ENCODE results near the gene EFNA1. TPM values are rescaled to one million over a fixed set of nuclear protein-coding genes. Genes with fewer than 3 reads are reported as not detected.
A peak's percentile ranks its signal among the peaks of the same experiment; 100 is the strongest.

Gene EFNA1
- total and polyA plus RNA-seq, 2 donors (not counting 3 experiments of a cell fraction or from before 2014, with no cell fraction given) = 107 to 289 TPM

DNA sequence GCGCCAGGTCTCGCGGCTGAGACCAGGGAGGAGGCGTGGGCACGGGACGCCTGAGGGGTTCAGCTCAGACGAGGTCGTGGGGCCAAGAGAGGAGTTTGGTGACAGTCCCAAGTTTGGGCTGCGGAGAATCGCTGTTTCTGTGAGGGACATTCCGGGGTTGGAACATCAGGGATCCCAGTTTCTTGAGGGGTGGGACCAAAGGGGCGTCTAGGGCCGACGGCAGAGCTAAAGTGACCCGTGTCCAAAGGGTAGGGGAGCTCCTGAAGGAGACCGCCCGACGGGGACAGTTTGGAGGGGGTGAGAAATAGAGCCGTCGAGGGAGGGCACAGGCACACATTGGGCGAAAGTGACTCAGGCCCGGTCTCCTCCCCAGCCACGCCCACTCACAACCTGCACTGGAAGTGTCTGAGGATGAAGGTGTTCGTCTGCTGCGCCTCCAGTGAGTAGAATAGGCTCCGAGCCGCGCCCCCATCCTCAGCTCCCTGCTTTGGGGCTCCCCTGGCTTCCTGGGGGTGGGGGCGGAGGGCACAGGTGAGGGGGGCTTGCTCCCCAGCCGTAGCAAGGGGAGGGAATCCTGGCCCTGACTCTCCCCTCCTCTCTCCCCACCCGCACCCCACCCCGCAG, 42.1 kb upstream of the EFNA1 start:
- ChIA-PET CTCF (interaction anchor here (0.7 to 3.1 kb wide), 34 partner anchors 10 to 248 kb away, joined by 3 to 67 read pairs (median 8); partner anchors contain the start of genes ADAM15, EFNA4, KRTCAP2 and PBXIP1), POLR2A (interaction anchor here (0.6 kb wide), 1 partner anchor 31 kb away, joined by 4 read pairs; no protein-coding TSS in a partner anchor)
- no peak for FAIRE-seq
- Histone ChIP-seq H3K27me3 (ENCODE audit: control insufficient read depth in 2 of 2, insufficient read depth in 2 of 2, low read length in 2 of 2) (peaks cover 21 to 28% of the 10 kb centered on the region in 2 experiments), H3K36me3 (ENCODE audit: control insufficient read depth in 2 of 2, extremely low read depth in 1 of 2, insufficient read depth in 2 of 2, low read length in 2 of 2) (no peaks in the 10 kb centered on the region), H2AFZ (ENCODE audit: low read depth, low read length) (peak overlapping the region; percentile 79), H3K9me3 (replicated peaks; ENCODE audit: control insufficient read depth, insufficient read depth, low read length) (no peaks in the 10 kb centered on the region), H4K20me1 (replicated peaks; ENCODE audit: control insufficient read depth, extremely low read depth, insufficient read depth, low read length) (no peaks in the 10 kb centered on the region), H3K9me1 (replicated peaks; ENCODE audit: control insufficient read depth, extremely low read depth, insufficient read depth, low read length) (no peaks in the 10 kb centered on the region), H3K9ac (replicated peaks; ENCODE audit: extremely low read depth, insufficient read depth, low read length) (peak overlapping the region; percentile 52), H3K79me2 (ENCODE audit: control insufficient read depth, insufficient read depth, low read length) (no peaks in the 10 kb centered on the region), H3K4me3 (replicated peaks in 1 of 3; ENCODE audit: insufficient read depth in 1 of 3, low read depth in 1 of 3, low read length in 3 of 3) (peak overlapping the region; percentile 13 to 68 (median 48)), H3K4me1 (ENCODE audit: control insufficient read depth, extremely low read depth, insufficient read depth, low read length) (peaks cover 12% of the 10 kb centered on the region), H3K27ac (ENCODE audit: insufficient read depth, low read depth, low read length) (peak overlapping the region; percentile 45), H3K4me2 (ENCODE audit: insufficient read depth, low read length) (peak overlapping the region; percentile 72)
- dilution Hi-C loops (cut with MboI; ENCODE audit: extremely low pct_ligation_motif_present, low sequenced_read_pairs) = no loop called here
- intact Hi-C loops (cut with micrococcal nuclease) = loop anchor here (1.0 to 2.0 kb wide), 3 partner anchors 15 to 526 kb away; no protein-coding TSS in a partner anchor
- no peak for TF ChIP-seq GATA2 (IDR thresholded peaks at IDR 0.05; ENCODE audit: insufficient read depth, insufficient read length, low read depth, low read length)
- no peak for TF ChIP-seq POLR2AphosphoS5 (IDR thresholded peaks at IDR 0.05; ENCODE audit: insufficient read depth, low read depth, low read length)
- TF ChIP-seq, protein P1, sequence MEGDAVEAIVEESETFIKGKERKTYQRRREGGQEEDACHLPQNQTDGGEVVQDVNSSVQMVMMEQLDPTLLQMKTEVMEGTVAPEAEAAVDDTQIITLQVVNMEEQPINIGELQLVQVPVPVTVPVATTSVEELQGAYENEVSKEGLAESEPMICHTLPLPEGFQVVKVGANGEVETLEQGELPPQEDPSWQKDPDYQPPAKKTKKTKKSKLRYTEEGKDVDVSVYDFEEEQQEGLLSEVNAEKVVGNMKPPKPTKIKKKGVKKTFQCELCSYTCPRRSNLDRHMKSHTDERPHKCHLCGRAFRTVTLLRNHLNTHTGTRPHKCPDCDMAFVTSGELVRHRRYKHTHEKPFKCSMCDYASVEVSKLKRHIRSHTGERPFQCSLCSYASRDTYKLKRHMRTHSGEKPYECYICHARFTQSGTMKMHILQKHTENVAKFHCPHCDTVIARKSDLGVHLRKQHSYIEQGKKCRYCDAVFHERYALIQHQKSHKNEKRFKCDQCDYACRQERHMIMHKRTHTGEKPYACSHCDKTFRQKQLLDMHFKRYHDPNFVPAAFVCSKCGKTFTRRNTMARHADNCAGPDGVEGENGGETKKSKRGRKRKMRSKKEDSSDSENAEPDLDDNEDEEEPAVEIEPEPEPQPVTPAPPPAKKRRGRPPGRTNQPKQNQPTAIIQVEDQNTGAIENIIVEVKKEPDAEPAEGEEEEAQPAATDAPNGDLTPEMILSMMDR (IDR thresholded peaks at IDR 0.05; ENCODE audit: extremely low read depth in 1 of 2, insufficient read depth in 1 of 2, low read depth in 1 of 2, low read length in 2 of 2) = no peak
- TF ChIP-seq FOS (IDR thresholded peaks at IDR 0.05; ENCODE audit: borderline replicate concordance, insufficient read depth, low read length) = no peak
- no peak for TF ChIP-seq POLR2A (IDR thresholded peaks at IDR 0.05; ENCODE audit: low read depth, low read length)
- no peak for TF ChIP-seq EZH2 (IDR thresholded peaks at IDR 0.05; ENCODE audit: borderline replicate concordance, low read depth, low read length, severe bottlenecking)
- TF ChIP-seq, protein P2, sequence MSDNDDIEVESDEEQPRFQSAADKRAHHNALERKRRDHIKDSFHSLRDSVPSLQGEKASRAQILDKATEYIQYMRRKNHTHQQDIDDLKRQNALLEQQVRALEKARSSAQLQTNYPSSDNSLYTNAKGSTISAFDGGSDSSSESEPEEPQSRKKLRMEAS (IDR thresholded peaks at IDR 0.05; ENCODE audit: insufficient read depth, insufficient read length) = no peak
- TF ChIP-seq MYC (IDR thresholded peaks at IDR 0.05; ENCODE audit: low read depth, low read length) = no peak
- no peak for TF ChIP-seq JUN (IDR thresholded peaks at IDR 0.05; ENCODE audit: borderline replicate concordance, insufficient read depth, insufficient read length, low read depth)
- BruUV-seq (replicated peaks) = no TSS peak
- DNase-seq (ENCODE audit: low read depth, low spot score) = no peak
